Inflammatory macrophage treated with lipopolysaccharide for 4 hours (primary cell): ENCODE results near the gene LPAR6.

Experiments
- DNase-seq: peaks from one replicate; pipeline ENCODE4 v3.0.0-alpha.2; 2020

The LPAR6 gene

GRCh38 chr13:48369988-48370387 lies 42.9 kb downstream of the LPAR6 start:
- DNase-seq: peak; percentile 0
